Caki2 (cell line): ENCODE measurements around the gene TSR1. TPM values are rescaled to one million over a fixed set of nuclear protein-coding genes. Genes with fewer than 3 reads are reported as not detected.
"Not testable (repeated sequence)": the region's sequence is repeated elsewhere in the genome, so short reads cannot be mapped to it uniquely, and the experiment has no call there.

ENCODE experiments used
- DNase-seq: peaks from one replicate; pipeline ENCODE4 v3.0.0-alpha.2; 2015; ENCODE audit warnings: low read depth
- in situ Hi-C: cut with HindIII; loops from 2 replicates; pipeline ENCODE4 v1.10.0; 2016; ENCODE audit warnings: low sequenced_read_pairs, low pct_unique_long_range_greater_than_20kb, mixed read lengths
- total RNA-seq: library from RNA; depleted of rRNA; stranded (reverse); fragments of >200 nt; shearing (Covaris generic); gene quantifications from 2 replicates; pipeline ENCODE4 v1.2.3, GENCODE V29; 2014; ENCODE audit warnings: low replicate concordance

The TSR1 gene
- total RNA-seq, 1 experiment from 2014 or later = 29.1 TPM

DNA sequence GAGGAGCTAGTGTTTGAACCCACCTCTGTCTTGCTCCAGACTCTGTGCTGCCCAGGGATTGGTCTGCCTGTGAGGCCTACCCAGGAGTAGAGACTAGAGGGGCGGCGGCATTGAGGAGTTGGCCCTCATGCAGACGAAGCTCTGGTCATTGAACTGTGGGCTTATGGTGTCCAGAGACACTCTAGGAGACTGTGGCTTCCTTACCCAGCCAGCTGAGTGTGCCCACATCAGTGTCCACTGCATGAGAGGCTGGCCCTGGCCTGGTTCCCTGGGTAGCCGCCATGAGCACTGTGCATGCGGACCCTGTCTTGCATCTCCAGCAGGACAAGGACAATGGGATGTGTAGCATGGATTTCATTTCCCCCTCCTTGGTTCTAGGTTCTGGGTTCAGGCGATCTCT lies 15.0 kb upstream of the TSR1 start:
- DNase-seq = no peak
- in situ Hi-C loops = no loop called here

DNA sequence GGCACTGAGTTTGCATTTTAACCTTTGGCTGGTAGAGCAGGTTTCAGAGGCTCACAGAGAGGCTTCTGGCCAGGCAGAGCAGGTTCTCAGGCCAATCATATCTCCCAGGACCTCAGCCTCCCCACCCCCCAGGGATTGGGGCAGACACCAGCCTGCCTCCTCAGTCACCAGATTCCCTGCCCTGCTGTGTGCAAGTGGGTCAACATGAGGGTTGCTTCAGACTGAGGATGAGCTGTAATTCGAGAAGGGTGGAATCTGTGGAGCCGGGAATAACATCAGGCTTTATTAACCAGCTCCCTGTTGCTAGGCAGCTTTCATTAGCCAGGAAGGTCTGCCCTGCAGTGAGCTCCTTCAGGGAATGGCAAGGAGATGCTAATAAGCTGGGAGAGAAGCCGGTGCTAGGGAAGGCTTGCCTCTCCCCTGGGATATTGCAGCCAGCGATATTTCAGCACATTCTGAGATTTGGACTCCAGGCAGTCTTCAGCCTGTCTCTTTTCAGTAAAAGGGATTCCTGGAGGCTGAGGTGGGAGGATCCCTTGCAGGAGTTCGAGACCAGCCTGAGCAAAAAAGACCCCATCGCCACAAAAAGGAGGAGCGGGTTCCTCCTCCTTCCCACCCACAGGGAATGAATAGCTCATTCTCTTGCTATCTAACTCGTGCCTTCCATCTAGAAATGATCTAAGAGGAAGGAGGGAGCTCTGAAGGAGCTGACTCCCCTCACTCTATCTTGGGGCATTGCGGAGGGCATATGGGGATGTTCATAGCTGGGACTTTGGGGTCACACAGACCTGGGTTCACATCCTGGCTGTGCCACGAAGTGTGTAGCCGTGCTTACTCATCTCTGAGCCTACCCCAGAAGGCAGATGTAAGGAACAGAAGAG lies 11.8 kb upstream of the TSR1 start:
- in situ Hi-C loops = no loop called here
- DNase-seq = peak; percentile 69

DNA sequence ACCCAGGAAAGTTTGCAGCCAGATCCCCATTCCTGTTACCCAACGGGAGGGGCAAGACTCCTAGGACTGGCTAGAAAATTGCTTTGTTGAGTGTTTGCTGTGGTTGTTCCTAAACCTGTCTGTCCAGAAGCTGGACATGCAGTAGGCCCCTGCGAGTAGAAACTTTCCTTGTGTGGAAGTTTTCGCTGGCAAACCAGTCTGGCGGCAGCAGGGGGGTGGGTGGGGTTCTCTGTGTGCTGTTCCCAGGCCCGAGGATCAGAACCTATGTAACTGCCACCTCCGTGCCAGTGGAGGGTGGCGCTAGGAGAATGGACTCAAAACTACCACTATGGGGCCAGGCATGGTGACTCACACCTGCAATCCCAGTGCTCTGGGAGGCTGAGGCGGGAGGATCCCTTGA lies 10.2 kb upstream of the TSR1 start:
- in situ Hi-C loops = no loop called here

DNA sequence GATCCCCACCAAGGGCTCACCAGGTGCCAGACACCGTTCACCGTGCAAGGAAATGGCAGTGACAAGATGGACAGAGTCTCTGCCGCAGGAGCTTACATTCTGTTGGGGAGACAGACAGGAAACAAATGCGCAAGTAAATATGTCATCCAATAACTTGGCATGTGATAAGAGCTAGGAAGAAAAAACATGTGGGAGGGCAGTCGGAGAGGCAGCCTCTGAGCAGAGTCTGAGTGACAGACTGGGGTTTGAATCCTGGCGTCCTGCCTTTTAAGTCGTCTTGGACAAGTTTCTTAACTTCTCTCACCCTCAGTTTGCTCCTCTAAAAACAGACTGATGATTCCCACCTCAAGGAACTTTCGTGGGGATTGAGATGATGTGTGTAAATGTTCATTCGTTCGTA lies 8.3 kb upstream of the TSR1 start:
- no peak for DNase-seq
- in situ Hi-C loops = no loop called here

More for the DNA sequence above, 10.2 kb upstream of the TSR1 start:
- DNase-seq = no peak

DNA sequence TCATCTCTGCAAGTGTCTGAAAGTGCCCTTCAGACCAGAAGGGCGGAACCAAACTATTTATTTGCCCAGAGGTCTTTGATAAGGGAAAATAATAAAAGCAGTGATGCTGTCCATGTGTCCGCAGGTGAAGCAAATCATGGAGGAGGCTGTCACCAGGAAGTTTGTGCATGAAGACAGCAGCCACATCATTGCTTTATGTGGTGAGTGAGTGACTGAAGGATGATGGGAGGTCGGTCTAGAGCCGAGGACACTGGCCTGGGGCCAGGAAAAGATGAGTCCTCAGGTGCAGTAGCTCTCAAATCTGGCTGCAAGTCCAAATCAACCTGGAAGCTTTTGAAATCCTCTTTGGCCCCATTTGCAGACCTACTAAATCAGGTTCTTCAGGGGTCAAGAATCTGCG lies 7.2 kb upstream of the TSR1 start:
- DNase-seq = no peak
- in situ Hi-C loops = no loop called here

DNA sequence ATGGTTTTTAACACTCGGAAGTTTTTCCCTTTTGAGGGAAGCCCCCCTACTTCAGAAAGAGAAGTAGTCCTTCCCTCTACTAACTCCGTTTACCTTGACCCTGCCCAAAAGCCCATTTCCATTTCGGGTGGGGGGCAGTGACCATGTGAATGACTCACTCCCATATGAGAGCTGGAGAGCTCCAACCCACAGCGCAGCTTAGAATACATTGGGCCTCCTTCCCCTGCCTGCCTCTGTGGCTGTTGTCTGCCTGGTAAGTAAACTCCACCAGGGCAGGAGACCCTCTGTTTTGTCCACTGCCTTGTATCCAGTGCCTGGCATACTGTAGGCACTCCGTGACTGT lies 2.0 kb upstream of the TSR1 start:
- DNase-seq = no peak
- in situ Hi-C loops = no loop called here

DNA sequence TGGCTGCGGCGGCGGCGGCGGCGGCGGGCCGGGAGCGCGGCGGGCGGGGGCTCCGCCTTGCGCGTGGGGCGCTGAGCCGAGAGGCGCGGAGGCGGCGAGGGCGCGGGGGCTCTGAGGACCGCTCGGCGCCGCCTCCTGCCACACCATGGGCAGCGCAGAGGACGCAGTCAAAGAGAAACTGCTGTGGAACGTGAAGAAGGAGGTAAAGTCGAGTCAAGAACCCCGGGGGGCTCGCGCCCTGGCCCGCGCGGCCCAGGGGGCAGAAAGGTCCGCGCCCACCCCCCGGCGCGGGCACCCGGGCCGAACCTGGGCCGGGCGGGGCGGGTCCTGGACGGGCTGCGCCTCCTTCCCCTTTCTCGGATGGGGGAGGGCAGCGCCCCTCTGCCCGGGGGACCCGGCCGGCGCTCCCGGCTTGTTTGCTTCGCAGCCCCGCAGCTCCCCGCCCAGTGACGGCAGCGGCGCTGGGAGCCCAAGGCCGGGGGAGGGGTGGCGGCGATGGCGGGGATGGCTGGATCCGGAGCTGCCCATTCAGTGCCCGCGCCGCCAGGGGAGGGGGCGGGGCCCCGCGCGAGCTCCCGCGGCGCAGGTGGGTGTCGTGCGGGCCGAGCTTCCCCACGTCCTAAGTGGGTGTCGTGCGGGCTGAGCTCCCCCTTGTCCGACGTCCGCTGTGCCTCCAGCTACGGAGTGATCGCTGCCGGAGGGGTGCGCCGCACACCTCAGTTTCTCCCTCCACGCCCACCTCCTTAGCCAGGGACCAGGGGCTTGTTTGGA lies 1.5 kb upstream of the TSR1 start:
- in situ Hi-C loops = no loop called here
- DNase-seq = peak; percentile 54

DNA sequence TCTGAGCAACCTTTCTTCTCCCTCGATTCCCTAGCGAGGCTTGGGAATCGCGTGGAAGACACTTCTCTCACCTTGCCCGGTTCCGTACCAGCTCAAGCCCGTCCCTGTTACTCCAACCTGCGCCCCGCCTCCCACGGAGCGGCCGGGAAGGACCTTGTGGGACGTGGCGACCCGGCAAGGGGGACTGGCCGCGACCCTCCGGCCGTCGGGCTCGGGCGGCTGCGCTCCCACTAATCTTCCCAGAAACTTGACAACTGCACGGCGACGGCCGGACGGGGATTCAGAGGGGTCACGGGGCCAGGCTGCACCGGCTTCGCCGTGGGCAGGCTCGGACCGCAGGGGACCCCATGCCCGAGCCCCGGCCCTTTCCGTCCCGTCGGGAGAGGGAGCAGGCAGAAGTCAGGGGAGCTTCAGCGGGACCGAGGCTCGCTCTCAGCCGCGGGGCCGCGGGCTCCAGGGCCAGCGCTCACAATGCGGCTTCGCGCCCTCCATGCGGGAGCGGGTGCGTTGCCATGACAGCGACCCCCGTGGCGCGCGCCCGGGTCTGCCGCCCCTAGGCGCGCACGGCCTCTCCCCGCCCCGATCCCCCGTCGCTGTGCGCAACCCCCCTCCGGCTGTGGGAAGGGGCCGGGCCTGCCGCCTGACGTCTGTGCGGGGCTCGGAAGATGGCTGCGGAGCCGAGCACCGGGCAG lies 741 bp upstream of the TSR1 start, which contains the start of gene SGSM2:
SGSM2 (plus strand) TSS at position 650 of the 692 bp plus-strand sequence. CDS start 188 bp downstream, outside the sequence.
- DNase-seq = peak; percentile 25
- in situ Hi-C loops = no loop called here

DNA sequence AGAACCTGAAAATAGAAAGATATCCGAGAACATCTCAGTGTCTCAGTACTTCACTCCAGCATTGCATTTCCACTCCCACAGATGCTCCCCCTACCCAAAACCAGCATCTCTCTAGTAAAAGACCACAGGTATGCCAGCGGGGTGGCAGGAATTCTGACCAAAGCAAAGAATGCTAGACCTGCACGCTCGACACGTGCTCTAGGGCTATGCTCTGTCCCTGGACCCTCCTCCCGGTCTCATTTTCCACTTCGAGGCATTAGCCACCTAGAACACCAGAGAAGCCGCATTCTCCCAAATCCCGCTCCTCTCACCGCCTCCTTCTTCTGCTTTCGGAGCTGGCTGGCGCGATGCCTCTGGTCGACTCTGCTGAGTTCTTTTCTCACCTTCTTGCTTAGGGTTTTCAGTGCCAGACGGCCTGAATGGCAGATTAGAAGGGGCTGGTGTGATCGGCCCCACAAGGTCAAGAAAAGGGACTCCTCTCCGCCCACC lies 487 bp downstream of the TSR1 start:
- DNase-seq = no peak
- in situ Hi-C loops = no loop called here

DNA sequence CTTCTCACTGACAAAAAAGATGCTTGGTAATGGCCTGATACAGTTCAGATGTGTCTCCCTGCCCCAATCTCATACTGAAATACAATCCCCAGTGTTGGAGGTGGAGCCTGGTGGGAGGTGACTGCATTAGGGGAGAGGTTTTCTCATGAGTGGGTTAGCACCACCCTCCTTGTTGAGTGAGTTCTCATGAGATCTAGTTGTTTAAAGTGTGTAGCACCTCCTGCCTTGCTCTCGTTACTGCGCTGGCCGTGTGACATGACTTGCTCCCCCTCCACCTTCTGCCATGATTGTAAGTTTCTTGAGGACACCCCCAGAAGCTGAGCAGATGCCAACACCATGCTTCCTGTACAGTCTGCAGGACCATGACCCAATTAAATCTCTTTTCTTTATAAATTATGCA lies 5.0 kb downstream of the TSR1 start:
- in situ Hi-C loops = no loop called here

DNA sequence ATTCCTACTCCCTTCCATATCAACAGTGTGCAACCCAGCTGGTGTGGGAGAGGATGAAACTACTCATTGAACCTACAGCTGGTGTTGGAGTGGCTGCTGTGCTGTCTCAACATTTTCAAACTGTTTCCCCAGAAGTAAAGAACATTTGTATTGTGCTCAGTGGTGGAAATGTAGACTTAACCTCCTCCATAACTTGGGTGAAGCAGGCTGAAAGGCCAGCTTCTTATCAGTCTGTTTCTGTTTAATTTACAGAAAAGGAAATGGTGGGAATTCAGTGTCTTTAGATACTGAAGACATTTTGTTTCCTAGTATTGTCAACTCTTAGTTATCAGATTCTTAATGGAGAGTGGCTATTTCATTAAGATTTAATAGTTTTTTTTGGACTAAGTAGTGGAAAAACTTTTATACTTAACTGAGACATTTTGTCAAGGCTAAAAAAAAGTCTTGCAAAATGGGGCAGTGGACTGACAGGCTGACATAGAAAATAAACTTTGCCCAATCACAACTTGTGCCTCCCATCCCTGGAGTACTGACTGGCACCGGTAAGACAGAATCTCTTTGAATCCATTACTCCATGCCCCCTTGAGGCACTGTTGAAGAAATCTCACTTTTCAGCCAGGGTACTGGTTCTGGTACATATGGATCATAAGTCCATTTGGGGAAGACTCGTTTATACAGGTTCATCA lies 12.5 kb downstream of the TSR1 start:
- in situ Hi-C loops = no loop called here
- DNase-seq = no peak

More for the DNA sequence above, 5.0 kb downstream of the TSR1 start:
- DNase-seq = no peak

DNA sequence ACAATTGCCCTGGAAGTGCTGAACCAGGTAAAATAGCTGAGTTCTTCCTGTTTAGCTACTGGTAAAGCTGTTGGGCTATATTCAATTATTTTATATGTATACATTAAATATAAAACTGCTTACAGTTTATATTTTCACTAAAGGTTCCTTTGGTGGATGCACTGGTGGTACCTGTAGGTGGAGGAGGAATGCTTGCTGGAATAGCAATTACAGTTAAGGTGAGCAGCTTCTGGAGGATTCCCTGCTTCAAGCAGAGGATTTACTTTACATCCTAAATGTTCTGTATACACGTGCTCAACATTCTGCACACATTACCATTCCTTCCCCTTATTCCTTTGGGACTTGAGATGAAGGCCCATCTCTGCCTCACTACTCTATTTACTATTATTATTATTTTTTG lies 14.9 kb downstream of the TSR1 start:
- in situ Hi-C loops = no loop called here
- DNase-seq = no peak

DNA sequence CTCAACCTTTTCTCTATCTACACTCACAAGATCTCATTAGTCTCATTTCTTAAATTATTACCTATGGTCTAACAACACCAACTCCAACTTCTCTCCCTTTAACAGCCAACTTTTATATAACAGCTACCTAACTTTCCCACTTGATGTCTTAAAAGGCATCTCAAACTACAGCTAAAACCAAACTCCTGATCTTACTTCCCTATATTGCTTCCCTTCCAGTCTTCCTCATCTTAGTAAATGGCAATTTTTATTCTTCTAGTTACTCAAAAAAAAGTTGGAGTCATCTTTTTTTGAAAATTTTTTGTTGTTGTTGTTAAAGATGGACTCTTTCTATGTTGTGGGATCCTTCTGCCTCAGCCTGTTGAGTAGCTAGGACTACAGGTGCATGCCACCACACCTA lies 17.2 kb downstream of the TSR1 start:
- DNase-seq = no peak
- in situ Hi-C loops = no loop called here

DNA sequence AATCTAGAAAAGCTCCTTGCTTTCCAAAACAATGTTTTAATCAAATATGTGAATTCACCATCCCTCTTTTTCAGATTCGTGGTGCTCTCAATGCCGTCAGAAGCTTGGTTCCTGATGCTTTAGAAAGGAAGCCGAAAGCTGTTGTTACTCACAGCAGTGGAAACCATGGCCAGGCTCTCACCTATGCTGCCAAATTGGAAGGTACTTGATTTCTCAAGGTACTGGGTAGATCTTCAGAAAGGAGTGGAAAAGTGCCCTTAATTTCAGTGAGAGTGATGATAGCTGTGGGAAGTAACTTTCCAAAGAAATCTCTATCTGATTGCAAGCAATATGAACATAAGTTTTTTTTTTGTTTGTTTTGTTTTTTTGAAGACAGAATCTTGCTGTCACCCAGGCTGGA lies 18.5 kb downstream of the TSR1 start:
- DNase-seq = no peak
- in situ Hi-C loops = no loop called here

DNA sequence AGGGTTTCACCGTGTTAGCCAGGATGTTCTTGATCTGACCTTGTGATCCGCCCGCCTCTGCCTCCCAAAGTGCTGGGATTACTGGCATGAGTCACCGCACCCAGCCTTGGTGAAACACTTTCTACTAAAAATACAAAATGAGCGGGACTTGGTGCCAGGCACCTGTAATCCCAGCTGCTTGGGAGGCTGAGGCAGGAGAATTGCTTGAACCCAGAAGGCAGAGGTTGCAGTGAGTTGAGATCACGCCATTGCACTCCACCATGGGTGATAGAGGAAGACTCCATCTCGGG lies 19.4 kb downstream of the TSR1 start:
- in situ Hi-C loops, DNase-seq: not testable (repeated sequence)

DNA sequence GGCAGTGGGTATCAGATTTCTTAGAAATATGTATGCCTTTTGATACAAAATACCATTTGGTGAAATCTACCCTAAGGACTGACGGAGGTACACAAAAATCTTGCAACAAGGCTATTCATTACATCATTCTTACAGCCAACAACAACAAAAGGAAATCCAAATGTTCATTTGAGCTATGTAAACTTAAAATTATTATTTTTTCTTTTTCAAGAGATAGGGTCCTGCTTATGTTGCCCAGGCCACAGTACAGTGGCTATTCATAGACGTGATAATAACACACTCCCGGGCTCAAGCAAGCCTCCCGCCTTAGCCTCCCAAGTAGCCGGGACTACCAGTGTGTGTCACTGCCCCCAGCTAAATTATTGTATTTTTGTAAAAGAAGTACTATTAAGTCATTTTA lies 23.5 kb downstream of the TSR1 start:
- in situ Hi-C loops = no loop called here

DNA sequence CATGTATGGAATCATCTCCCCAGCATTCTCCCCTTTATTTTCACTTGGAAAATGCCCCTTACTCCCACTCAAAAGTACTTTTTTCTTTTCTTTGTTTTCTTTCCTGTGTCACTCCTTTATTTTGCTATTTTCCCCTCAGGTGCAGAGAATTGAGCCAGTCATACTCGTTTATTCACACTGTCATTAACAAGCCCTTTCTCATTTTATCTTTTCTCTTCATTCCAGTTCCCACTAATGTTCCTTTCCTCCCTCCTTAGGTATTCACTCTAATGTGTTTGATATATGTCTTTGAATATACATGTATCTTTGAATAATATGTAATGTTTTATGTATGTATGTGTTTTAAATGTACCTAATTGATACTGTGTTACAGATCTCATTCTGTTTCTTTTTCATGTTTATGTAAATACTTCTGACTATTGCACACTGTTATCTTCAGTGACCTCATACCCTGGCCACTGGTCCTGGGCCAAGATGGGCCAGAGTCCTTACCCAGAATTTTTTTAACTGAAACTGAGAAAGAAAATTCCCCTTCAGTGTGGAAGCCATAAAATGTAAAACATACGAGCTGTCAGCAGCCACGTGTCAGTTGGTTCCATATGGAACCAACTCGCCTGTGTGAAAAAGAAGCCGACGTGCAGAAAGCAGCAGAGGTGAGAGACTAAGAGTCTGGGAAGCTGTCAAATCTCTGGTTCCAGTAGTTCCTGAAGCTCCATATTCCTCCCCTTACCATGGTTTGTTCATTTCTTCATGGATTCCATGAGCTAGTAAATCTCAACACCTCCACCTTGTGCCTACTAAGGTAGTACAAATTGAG lies 26.7 kb downstream of the TSR1 start:
- in situ Hi-C loops = no loop called here
- DNase-seq = no peak

More for the DNA sequence above, 23.5 kb downstream of the TSR1 start:
- no peak for DNase-seq

DNA sequence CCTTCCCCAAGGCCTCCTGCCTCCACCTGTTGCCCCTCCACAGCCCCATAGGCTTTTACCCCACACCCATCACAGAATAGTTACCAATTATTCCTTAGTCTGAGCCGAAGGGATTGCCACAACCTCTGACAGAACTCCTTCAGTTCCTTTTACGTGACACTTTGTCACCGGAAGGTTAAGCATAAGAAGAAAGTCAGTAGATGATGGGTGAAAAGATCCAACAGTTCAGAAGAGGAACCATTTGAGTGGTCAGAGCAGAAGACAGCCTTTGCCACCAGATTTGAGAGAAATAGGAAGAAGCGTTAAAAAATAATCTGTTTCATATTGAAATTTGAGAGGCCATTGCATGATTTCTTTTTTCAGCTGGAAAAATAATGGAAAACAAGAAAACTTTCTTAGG lies 31.3 kb downstream of the TSR1 start:
- no peak for DNase-seq
- in situ Hi-C loops = no loop called here
